HG02981 (cell line): ENCODE data around the gene SNIP1.
"Not testable (repeated sequence)": the region's sequence is repeated elsewhere in the genome, so short reads cannot be mapped to it uniquely, and the experiment has no call there.

Experiments
- ATAC-seq: cut with Tn5 transposase; IDR thresholded peaks from one replicate; pipeline ENCODE4 v1.9.1; 2021; ENCODE audit warnings: mild to moderate bottlenecking, moderate library complexity; ENCODE audit not compliant: unreplicated experiment

The SNIP1 gene

DNA sequence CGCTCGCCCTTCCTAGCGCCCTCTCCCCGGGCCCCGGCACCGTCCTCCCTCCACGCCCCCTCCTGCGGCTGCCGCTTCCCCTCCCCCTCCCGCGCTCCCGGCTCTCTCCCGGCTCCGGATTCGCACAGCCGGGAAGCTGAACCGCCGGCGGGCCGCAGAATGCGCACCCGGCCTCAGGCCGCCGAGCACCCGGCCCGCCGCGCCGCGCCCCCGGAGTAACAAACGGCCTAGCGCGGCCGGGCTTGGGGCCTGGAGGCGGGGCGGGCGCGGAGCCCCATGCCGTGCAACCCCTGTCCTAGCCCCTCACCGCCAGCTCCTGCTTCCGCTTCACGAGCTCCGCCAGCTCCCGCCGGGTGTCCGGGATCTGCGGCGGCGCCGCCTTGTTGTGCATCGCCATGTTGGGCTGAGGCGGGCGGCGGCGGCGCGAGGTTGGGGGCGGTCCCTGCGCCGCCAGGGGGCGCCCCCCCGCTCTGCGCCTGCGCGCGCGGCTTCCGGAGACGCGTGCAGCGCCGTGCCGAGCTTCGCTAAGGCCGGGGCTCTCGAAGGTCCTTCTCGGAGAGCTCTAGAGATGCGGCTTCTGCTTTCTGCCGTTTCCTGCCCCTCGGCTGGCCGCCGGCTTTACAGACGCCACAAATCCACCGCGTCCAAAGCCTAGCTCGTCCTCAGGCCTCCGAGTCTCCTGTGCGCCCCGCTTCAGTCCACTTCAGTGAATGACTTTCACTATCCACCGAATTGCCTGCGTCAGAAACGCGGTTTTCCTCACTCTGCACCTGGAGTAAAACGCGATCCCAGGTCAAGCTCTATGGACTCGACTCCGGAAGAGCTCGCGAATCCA is 39.5 kb downstream of the SNIP1 start, which contains the start of gene MEAF6:
MEAF6 (minus strand) TSS at position 417 of the 835 bp plus-strand sequence; CDS start at position 397, 20 bp downstream.
- peak; percentile 90 for ATAC-seq

DNA sequence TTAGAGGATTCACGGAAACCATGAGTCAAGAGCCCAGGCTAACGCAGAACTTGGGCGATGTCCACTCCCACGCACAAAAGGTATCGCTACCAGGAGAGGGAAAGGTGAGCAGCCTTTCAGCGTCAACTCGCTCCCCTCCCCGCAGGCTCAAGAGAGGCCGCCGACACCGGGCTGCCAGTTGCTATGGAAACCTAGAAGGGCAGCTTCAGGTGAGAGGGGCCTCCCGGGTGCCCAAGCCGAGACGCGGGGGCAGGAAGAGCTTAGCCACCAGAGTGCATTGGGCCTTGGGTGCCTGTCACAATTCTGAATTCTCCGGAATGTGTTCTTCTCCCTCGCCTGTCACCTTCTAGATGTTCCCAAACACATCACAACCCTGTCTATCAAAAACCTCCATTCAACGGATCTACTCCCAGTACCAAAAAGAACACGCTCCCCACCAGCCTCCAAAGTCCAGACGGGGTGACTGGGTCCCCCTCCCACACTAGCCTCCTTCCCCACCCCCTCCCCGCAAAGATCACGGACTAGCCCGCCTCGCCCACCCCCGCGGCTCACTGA is 40.2 kb downstream of the SNIP1 start:
- ATAC-seq = peak; percentile 24

DNA sequence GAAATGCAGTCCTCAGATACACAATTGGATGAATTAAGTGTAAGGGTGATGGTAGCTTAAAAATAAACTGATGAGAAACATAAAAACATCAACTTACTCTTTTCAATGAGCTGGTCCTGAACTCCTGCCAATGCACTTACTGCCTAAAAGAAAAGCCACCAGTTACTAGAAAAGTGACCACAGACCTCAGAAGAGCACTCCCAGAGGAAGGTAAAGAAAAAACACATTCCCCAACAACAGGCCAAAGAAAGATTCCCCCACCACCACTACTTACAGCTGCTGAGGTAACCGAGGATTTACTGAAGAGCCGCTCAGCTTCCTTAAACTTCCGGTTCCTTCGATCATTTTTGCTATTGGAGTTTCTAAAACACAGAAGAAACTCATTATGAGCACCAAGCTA is 44.9 kb downstream of the SNIP1 start:
- no peak for ATAC-seq

DNA sequence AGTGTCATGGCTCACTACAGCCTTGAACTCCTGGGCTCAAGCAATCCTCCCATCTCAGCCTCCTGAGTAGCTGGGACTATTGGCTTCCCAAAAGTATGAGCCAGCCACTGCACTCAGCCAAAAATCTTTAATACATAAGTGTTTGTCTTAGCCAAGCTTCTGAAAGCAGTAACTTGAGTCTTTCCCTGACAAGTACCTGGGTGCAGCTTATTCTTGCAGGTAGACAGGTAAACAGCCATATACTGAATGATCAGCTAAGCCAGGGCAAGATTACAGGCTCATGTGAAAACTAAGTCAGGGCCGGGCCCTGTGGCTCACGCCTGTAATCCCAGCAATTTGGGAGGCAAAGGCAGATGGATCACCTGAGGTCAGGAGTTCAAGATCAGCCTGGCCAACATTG is 47.4 kb downstream of the SNIP1 start:
- no peak for ATAC-seq

DNA sequence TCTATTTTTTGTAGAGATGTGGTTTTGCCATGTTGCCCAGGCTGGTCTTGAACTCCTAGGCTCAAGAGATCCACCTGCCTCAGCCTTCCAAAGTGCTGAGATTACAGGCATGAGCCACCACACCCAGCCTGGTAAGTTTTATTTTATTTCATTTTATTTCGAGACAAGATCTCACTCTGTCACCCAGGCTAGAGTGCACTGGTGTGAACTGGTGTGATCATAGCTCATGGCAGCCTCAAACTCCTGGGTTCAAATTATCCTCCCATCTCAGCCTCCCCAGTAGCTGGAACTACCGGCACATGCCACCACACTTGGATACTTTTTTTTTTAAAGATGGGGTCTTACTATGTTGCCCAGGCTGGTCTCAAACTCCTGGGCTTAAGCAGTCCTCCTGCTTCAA is 51.3 kb downstream of the SNIP1 start:
- not testable (repeated sequence) for ATAC-seq

DNA sequence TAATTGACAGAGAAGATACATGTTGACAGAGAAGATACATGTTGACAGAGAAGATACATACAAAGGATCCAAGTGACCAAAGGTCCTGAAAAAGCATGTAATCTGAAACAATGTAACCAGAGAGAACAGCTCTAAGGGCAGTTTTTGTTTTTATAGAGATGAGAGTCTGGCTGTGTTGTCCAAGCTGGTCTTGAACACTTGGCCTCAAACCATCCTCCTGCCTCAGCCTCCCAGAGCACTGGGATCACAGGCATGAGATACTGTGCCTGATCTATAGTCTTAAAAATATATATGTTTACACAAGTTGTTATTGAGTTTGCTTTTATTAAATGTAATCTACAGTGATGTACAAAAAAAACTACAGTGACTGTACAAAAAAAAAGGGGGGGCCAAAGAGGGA is 52.0 kb downstream of the SNIP1 start:
- no peak for ATAC-seq

DNA sequence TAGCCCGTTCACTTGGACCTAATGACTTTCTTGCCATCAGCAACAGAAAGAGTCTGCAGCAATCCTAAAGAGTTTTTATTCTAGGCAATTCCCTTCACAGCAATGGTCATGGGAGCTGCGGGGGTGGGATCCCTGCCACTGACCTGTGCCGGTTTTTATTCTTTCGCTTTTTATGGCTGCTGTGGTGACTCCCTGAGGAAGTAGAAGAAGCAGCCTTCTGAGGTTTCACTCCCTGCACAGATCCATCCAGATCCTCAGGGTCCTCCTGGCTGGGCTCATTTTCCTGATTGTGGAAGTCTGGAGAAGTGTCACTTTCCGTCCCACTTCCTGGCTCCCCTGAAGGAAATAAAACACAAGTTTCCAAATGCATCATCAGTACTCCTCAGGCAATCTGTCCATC is 52.4 kb downstream of the SNIP1 start:
- no peak for ATAC-seq

DNA sequence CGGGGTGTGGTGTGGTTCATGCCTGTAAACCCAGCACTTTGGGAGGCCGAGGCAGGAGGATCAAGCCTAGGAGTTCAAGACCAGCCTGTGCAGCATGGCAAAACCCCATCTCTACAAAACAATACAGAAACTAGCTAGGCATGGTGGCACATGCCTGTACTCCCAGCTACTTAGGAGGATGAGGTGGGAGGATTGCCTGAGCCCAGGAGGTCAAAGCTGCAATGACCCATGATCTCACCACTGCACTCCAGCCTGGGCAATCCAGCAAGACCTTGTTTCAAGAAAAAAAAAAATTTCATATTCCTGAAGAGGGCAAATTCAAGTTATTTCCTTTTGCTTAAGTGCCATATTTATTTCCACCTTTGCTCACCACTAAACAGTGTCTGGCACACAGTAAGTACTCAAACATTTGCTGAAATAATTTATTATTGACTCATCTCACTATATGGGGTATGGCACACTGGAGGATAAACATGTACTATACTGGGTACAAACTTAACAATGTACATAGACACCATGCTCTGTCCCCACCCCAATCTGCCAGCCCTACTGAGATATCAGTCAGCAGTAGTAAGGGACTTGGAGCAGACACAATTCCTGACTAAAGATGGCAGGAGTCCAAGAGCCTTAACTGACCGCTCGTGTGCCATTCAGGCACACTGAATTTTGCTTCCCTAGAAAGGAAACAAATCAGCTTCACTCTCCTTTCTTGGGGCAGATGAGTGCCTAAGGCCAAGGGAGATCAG is 55.0 kb downstream of the SNIP1 start:
- no peak for ATAC-seq

DNA sequence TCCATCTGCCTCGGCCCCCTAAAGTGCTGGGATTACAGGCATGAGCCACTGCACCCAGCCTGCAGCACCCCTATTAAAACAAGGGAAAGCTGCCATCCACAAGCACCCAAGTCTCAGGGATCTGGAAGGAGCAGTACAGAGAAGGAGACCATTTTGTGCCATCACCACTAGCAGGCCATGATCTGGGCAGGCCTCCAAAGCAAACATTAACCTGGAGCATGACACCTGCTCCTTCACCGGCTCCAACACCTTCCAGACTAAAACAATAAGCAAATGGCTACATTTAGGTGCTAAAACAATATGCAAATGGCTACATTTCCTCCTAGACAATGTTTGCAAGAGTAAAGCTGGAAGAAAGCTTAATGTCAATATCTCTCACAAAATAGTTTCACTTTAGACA is 56.3 kb downstream of the SNIP1 start:
- no peak for ATAC-seq

DNA sequence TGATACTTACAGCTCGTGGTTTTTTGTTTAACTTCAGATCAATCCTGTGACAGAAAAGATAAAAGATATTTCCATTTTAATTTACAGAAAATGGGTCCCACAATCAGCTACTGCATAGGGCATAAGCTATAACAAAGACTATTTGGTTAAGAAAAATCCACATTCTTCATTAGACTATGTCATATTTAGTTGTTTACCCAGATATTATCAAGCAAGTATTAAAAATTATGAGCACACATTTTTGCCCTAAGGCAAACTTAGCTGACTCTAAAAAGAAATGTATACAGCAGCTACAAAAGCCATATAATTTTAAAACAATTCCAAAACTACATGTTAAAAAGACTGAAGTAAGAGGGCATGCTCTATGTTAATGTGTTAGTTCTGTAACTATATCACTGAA is 58.2 kb downstream of the SNIP1 start:
- ATAC-seq = no peak

DNA sequence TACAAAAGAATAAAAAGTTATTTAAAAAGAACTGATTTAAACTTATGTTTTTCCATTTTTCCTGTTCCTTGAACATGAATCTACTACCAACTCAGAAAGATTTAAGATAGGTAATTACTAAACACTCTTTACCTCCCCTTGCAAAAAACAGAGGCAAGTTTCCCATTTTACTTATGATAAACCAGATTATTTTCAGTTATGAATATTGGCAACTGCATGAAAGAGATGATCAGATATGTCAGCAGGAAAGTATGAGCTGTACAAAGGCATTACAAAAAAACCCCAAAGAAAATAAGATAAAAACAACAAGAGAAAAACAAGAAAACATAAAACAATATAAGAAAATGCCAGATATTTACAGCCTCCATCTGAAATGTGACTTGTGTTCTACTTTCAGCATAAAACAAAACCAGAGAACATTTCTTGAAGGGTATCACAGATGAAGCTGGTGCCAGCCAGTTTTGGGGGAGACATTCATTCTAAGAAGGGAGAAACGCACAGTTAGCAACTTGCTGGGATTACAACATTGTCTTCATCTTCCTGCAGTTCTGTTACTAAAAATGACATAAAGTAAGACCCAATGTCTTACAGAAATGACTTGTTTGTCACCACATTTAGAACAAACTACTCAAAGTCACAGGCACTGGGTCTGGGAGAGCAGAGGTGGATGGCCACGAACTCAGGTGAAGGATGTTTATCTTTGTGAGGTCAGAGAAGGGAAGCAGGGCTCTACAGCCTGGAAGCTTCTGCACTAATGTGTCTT is 60.6 kb downstream of the SNIP1 start:
- no peak for ATAC-seq

DNA sequence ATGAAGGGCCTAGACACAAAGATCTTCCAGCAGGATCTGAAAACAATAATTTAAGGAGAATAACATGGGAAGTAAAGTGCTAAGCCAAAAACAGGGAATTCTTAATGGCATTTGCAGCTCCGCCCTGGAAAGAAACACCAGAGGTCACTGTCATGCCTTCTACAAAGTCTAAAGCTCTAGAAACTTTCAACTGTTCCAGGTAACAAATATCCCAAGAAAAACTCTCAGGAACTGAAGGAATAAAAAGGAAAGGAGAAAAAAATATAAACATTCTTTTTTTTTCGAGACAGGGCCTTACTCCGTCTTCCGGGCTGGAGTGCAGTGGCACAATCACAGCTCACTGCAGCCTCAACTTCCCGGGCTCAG is 66.5 kb downstream of the SNIP1 start:
- ATAC-seq = no peak

DNA sequence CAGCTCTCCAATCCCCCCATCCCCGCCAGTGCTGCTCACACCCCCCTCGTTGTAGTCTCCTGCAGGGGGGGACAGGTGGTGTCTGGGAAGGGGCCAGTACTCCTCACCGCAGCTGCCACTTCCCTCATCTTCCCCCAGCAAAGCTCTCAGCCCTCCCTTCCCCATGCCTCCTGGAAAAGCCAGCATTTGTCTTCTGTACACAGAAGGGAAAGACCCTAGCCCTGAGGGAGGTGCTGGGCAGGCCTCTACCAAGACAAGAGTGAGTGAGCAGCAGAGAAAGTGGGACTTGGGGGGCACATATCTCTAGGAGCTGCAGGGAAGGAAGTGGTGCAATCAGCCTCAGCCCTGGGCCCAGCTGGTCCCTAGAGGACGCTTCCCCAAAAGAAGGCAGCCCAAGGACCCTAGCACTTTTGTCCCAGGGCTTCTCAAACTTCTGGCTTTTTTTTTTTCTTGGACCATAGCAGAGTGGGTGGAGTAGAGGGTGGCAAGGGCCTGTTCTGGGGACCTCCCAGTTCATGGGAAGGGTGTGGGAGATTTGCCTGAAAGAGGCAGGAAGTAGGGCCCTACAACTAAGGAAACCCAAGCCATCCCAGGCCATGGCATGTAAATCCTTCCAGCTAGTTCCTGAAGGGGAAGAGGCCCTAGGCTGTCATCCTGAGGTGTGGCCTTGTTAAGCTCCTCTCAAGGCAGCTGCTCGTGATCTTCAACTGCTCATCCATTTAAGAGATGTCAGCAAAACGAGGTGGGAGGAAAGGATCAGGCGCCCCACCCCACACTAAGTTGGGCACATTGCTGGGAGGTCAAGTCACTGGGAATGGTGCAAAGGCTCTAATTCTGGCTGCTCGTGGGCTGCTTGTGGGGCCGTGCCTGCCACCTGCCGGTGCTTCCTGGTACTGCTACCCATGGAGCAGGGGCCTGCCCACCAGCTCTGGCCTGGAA is 67.1 kb downstream of the SNIP1 start:
- ATAC-seq = no peak

DNA sequence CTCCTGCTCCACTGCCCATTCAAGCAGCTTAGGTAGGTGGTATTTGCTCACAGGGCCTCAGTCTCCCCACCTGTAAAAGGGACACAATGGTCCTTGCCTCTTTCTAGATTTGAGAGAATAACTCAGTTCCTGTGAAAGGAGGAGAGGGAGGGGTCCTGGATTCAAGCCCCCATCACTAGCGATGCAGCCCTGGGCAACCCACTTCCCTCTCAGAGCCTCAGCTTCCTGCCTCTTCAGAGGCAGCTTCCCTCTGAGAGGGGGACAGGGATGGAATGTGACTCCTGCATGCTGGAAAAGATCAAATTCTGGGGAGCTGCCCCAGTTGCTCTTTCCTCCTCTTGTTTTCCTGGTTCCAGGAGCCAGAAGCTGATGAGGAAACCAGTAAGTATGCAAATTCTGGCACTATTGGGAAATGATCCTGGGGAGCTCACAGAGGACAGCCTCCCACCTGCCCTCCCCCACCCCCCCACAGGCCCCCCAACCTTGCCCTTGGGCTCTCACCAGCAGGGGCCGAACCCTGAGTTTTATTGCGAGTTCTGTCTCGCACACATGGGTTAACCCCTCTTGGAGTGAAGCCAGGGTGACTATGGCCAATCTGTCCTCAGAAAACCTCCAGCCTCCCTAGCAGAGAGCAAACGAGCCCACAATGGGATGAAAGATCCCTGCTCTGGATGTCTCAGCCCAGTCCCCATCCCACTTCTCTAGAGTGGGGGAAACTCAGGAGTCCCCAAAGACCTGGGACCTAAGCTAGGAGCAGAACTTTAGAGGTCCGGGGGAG is 68.0 kb downstream of the SNIP1 start:
- ATAC-seq = no peak
